Right cardiac atrium (tissue), 5 donors: ENCODE results near the gene NTN1. TPM values are rescaled to one million over a fixed set of nuclear protein-coding genes. Genes with fewer than 3 reads are reported as not detected.

Experiments used
- ATAC-seq, 2 donors: fragments of 200-7000 bp; cut with Tn5 transposase; one replicate each; pipeline versions ENCODE4 v1.8.0 to v1.9.1; 2020; ENCODE audit warnings: moderate library complexity in 2 of 2, mild to moderate bottlenecking in 1 of 2
- DNase-seq, 3 donors: peaks; one replicate each; pipeline ENCODE4 v3.0.0-alpha.2; 2020
- H3K27ac ChIP-seq: one replicate; pipeline ENCODE4 v1.5.1; 2013; ENCODE audit warnings: mild to moderate bottlenecking, low read length, control low read depth, moderate library complexity
- H3K27me3 ChIP-seq: one replicate; pipeline ENCODE4 v1.6.1; 2013; ENCODE audit not compliant: control insufficient read depth, insufficient read depth
- H3K4me1 ChIP-seq: one replicate; pipeline ENCODE4 v1.6.1; 2013; ENCODE audit warnings: low read length; ENCODE audit not compliant: control insufficient read depth, insufficient read depth
- H3K4me3 ChIP-seq: one replicate; pipeline ENCODE4 v1.5.1; 2013; ENCODE audit warnings: low read length, control low read depth
- H3K9me3 ChIP-seq: one replicate; pipeline ENCODE4 v1.6.1; 2013; ENCODE audit warnings: low read length; ENCODE audit not compliant: control insufficient read depth
- WGBS: extraction: QIAGEN DNeasy Blood & Tissue Kit; methylation state at CpG from one replicate; pipeline ENCODE4 v1.1.7; 2013; 5-methylcytosine and 5-hydroxymethylcytosine counted together
- intact Hi-C, 4 donors: fragments of 100-400 bp; cut with DNase I; formaldehyde crosslinking; loops; one replicate each; pipeline versions ENCODE4 v1.11.0 to v1.14.0; 2022 to 2023
- polyA plus RNA-seq: library from polyadenylated mRNA; stranded (reverse); fragments of 200-250 nt; gene quantifications from one replicate; pipeline ENCODE4 v1.2.3, GENCODE V29; 2013
- total RNA-seq, 4 donors: library from RNA; stranded (reverse); fragmentation: NEBNext Ultra II Directional; extraction: Animal tissue kit (Norgen Biotek cat#: 25700); gene quantifications; one replicate each; pipeline ENCODE4 v1.2.1, GENCODE V29; 2021
- donor health status: healthy with polysubstance abuse.
- donor health status: DM: no; HTN: yes; CAD: no.
- donor health status: DM: no; HTN: no; CAD: no.
- donor health status: DM: no; HTN: yes; CAD: no; lungs with severe emphysema.
- donor health status: DM: yes; HTN: yes; CAD: no.

The NTN1 gene
- total and polyA plus RNA-seq, 5 donors: 90.5 to 265 (median 179) TPM

DNA sequence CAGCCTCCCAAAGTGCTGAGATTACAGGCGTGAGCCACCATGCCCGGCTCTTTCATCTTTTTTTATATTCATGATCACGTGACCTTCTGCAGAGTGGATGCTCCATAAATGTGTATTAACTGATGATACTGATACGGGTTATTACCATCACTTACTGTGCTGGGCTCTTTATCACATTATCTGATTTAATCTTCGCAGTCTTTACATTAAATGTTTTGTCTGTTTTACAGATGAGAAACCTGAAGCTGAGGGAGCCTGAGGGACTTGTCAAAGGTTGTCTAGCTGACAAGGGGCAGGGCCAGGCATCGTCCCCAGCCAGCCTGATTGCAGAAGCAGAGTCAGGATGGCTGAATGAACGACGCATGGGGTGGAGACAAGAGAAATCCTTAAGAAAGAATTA is 104.4 kb downstream of the NTN1 start:
- Histone ChIP-seq H3K27me3 (no peaks in the 10 kb centered on the region), H3K4me1 (peaks cover 3% of the 10 kb centered on the region), H3K9me3 (no peaks in the 10 kb centered on the region), H3K27ac (no peak overlapping the region), H3K4me3 (no peak overlapping the region)
- ATAC-seq (no peak), DNase-seq (no peak)
- WGBS: 89% methylated on average over 8 of the region's 8 CpGs
- intact Hi-C loops: no loop called here

DNA sequence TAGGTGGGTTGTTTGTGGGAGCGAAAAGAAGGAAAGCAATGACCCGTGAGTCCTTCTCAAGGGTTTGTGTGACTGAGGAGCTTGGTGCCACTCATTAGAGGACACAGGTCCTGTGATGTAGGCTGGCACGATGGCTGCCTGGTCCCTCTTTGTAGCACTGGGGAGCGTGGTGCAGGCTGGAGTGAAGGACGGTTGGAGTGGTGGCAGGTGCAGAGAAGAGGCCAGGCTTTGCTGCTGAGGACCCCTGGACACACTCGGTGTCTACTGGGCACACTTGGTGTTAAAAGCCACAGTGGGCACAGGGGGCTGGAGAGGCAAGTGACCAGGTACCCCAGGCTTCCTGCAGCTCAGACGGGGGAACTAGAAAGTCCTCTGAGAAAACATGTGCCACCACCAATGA is 106.0 kb downstream of the NTN1 start:
- H3K27ac ChIP-seq: no peak overlapping the region
- no peaks in the 10 kb centered on the region for H3K27me3 ChIP-seq
- intact Hi-C loops: no loop called here
- no peaks in the 10 kb centered on the region for H3K4me1 ChIP-seq
- no peak for DNase-seq
- ATAC-seq: no peak
- H3K9me3 ChIP-seq: no peaks in the 10 kb centered on the region
- H3K4me3 ChIP-seq: no peak overlapping the region
- 92% methylated on average over 7 of the region's 7 CpGs for WGBS

DNA sequence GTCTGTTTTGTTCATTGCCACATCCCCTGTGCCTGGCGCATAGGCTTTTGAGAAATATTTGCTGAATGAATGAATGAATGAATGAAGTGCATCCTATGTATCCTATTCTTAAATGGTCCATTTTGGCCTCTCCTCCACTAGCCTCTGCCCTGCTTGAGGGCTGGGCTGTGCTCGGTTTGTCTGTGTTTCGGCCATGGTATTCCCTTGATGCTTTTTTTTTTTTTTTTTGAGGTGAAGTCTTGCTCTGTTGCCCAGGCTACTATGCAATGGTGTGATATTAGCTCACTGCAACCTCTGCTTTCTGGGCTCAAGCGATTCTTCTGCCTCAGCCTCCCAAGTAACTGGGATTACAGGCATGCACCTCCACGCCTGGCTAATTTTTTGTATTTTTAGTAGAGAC is 110.1 kb downstream of the NTN1 start:
- ATAC-seq (no peak), DNase-seq (no peak)
- H3K9me3 ChIP-seq: no peaks in the 10 kb centered on the region
- H3K27ac ChIP-seq: no peak overlapping the region
- 85% methylated on average over 5 of the region's 5 CpGs for WGBS
- H3K4me3 ChIP-seq: no peak overlapping the region
- H3K27me3 ChIP-seq: no peaks in the 10 kb centered on the region
- intact Hi-C loops: no loop called here
- peaks cover 3% of the 10 kb centered on the region for H3K4me1 ChIP-seq

DNA sequence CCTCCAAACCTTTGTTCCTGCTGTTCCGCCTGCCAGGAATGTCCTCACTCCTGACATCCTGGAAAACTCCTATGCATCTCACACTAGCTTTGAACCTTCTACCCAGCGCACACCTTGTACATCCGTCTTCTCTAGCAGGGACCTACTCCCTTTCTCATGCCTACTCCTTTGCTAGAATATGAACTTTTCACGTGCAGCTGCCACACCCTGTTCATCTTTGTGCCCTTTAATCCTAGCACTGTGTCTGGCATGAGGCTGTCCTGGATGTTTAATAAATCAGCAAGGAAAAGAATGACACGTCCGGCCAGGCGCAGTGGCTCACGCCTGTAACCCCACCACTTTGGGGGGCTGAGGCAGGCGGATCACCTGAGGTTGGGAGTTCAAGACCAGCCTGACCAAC is 111.0 kb downstream of the NTN1 start:
- H3K4me3 ChIP-seq: no peak overlapping the region
- no peak for DNase-seq
- H3K4me1 ChIP-seq: peaks cover 3% of the 10 kb centered on the region
- WGBS: 85% methylated on average over 9 of the region's 9 CpGs
- intact Hi-C loops: no loop called here
- no peaks in the 10 kb centered on the region for H3K27me3 ChIP-seq
- ATAC-seq: no peak
- H3K27ac ChIP-seq: no peak overlapping the region
- no peaks in the 10 kb centered on the region for H3K9me3 ChIP-seq

DNA sequence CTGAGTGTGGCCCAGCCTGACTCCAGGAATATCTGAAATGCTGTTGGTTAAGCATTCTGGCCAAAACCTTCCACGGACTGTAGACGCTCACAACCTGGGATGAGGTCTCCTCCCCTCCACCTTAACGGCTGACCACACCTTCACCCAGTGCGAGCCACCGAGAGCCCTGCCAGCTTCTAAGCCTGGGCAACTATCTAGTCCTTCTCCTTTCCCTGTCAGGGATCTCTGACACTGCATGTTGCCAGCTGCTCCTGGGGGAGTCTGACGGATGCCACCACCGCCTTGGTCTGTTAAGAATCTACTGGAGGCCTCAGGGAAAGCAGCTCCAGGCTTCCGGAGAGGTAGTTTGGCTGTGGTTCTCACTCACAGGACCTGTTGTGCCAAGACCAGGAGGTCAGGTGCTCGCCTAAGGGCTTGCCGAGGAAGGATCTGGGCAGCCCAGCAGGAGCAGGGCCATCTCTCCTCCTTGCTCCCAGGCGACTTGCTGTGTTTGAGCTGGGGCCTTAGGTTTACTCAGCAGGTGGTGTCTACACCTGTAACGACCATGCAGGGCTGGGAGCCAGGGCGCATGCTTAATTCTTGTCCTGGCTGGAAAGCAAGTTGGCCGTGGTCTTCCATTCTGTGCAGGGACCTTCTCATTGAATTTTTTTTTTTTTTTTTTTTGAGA is 111.8 kb downstream of the NTN1 start:
- ATAC-seq (peak; percentile 8 to 17), DNase-seq (no peak)
- intact Hi-C loops: no loop called here
- peak overlapping the region; percentile 9 for H3K27ac ChIP-seq
- H3K4me1 ChIP-seq: peaks cover 3% of the 10 kb centered on the region
- no peaks in the 10 kb centered on the region for H3K9me3 ChIP-seq
- no peaks in the 10 kb centered on the region for H3K27me3 ChIP-seq
- 71% methylated on average over 14 of the region's 14 CpGs for WGBS
- H3K4me3 ChIP-seq: no peak overlapping the region

DNA sequence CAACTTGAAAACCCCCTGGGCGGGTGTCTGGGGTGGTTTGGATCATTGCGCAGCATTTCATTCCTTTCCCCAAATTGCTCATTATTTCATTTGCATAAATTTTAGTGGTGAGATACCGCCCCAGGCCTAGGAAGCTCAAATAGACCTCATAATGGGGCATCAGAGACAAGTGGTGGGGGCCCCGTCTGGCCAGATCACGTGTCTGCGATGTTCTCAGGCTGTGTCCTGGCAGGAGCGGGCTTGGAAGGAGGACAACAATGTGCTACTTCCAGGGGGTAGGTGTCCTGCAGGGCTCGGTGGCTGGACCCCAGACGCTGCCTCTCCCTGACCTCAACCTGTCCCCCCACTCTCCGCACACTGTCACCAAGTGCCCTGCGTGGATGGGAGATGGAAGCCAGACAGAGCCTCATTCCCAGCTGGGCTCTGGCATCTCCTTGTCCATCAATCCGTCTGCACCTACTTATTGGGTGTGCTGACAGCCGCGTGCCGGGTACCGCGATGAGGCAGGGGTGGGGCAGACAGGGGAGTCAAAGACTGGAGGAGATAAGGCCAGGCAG is 116.9 kb downstream of the NTN1 start:
- Histone ChIP-seq H3K4me1 (no peaks in the 10 kb centered on the region), H3K27ac (peak overlapping the region; percentile 5), H3K4me3 (no peak overlapping the region), H3K9me3 (no peaks in the 10 kb centered on the region), H3K27me3 (no peaks in the 10 kb centered on the region)
- ATAC-seq: peak; percentile 81 to 89
- intact Hi-C loops: no loop called here
- DNase-seq: peak; percentile 67 to 87 (median 80)
- WGBS: 44% methylated on average over 17 of the region's 17 CpGs

DNA sequence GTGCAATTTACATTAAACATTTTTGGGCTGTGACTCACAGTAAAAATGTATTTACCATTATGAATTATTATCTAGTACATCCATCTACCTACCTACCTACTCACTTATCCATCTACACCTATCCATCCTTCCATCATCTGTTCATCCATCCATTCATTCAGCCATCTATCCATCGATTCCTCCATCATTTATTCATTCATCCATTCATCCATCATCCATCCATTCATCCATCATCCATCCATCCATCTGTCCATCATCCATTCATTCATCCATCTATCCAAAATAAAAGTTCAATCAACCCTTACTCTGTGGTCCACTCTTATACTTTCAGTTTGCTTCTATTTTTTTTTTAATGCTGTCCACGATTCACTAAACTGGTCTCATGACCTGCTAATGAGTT is 118.4 kb downstream of the NTN1 start:
- intact Hi-C loops: loop anchor here in 1 of 4 donors (5.0 kb wide), 1 partner anchor 37 kb away; no protein-coding TSS in a partner anchor
- WGBS: 65% methylated on average over 2 of the region's 2 CpGs
- H3K4me1 ChIP-seq: no peaks in the 10 kb centered on the region

DNA sequence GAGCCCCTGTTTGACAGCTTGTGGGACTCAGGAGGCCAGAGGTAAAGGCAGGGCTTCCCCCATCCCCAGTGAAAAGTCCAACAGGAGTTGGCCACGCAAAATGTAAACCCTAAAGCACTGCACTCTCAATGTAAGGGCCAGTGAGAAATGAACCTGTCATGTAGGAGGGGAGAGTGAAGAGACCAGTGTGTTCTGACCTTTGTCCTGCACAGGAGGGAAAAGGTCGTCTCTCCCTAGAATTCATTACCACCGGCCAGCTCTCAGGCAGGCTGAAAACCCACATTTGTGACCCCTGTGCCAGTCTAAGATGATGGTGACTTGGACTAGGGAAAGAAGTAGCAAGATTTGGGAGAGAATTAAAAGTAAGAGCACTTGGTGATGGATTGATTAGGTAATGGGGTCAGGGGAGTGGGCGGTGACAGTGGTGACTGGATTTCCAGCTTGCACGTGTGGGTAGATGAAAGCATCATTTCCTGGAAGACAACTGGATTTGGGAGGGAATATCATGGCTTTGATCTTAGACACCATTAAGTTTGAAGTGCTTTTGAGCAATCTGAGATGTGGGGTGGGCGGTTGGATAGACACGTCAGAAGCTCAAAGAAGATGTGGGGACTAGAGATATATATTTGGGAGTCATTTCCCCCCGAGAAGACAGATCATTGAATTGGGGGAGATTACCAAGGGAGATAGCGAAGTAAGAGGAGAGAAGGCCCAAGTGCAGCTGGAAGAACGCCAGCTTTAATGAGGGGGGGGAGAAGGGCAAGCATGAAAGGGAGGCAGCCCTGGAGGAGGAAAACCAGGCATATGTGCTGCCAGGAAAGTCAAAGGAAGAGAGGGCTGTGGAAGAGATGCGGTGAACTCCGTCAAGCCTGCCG is 119.5 kb downstream of the NTN1 start:
- no peak overlapping the region for H3K27ac ChIP-seq
- ATAC-seq: no peak
- no peaks in the 10 kb centered on the region for H3K4me1 ChIP-seq
- no peak overlapping the region for H3K4me3 ChIP-seq
- H3K27me3 ChIP-seq: no peaks in the 10 kb centered on the region
- WGBS: 58% methylated on average over 13 of the region's 13 CpGs
- DNase-seq: no peak
- intact Hi-C loops: loop anchor here in 1 of 4 donors (5.0 kb wide), 1 partner anchor 38 kb away; no protein-coding TSS in a partner anchor
- no peaks in the 10 kb centered on the region for H3K9me3 ChIP-seq

More for the DNA sequence above, 118.4 kb downstream of the NTN1 start:
- Histone ChIP-seq H3K4me3 (no peak overlapping the region), H3K9me3 (no peaks in the 10 kb centered on the region), H3K27me3 (no peaks in the 10 kb centered on the region), H3K27ac (no peak overlapping the region)
- ATAC-seq (no peak), DNase-seq (no peak)

DNA sequence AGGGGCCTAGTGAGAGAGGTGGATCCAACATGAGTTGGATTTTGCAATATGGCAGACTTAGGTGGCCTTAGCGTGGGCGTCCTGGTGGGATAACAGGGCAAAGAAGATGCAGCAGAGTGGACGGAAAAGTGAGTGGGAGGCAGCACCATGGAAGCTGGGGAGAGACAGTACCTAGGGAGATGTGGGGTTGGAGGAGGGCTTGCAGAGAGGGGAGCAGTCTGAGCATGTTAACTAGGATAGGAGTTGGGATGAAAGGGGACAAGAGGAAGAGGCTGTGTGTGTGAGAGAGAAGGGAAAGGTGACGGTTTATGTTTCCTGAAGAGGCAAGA is 120.1 kb downstream of the NTN1 start:
- no peaks in the 10 kb centered on the region for H3K4me1 ChIP-seq
- no peak overlapping the region for H3K4me3 ChIP-seq
- WGBS: 90% methylated on average over 4 of the region's 4 CpGs
- H3K27ac ChIP-seq: no peak overlapping the region
- intact Hi-C loops: loop anchor here in 1 of 4 donors (5.0 kb wide), 1 partner anchor 39 kb away; no protein-coding TSS in a partner anchor
- H3K9me3 ChIP-seq: no peaks in the 10 kb centered on the region
- no peaks in the 10 kb centered on the region for H3K27me3 ChIP-seq
- ATAC-seq: no peak
- no peak for DNase-seq

DNA sequence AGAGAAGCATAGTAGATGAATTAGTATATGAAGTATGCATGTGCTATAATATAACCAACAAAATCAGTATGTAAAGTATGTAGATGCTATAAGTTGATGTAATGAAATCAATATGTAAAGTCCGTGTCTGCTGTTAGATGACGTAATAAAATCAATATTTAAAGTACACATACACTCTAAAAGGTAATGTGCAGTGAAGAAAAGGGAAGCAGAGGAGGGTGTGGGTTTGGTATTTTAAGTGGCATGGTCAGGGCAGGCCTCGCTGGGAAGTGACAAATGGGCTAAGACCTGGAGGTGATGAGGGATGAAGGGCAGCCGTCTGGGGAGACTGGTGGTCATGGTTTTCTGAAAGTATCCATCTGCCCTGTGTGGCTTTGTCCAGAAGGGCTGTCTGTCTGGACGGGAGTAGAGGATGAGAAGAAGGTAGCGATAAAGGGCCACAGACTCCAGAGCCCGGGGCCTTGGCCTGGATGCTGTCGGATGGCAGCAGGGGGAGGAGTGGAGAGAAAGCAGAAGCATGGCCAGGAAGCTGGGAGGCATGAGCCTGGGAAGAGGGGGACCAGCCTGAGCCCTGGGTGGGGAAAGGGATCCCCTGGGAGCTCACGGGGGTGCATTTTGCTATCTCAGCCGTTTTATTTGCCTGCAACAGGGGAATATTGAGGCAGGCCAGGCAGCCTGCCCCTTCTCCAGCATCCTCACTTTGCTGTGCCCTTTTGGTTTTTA is 121.6 kb downstream of the NTN1 start:
- H3K4me3 ChIP-seq: no peak overlapping the region
- intact Hi-C loops: loop anchor here in 1 of 4 donors (5.0 kb wide), 1 partner anchor 41 kb away; no protein-coding TSS in a partner anchor
- no peaks in the 10 kb centered on the region for H3K9me3 ChIP-seq
- H3K27ac ChIP-seq: no peak overlapping the region
- H3K4me1 ChIP-seq: no peaks in the 10 kb centered on the region
- no peak for ATAC-seq
- DNase-seq: no peak
- 60% methylated on average over 10 of the region's 10 CpGs for WGBS
- no peaks in the 10 kb centered on the region for H3K27me3 ChIP-seq
